ENCODE data around the gene CNIH3.

CNIH3 gene

GRCh38 chr1:224632381-224632871 is 16.3 kb downstream of the CNIH3 start:
- TF ChIP-seq TCF12 (IDR thresholded peaks at IDR 0.05; ENCODE audit: low read depth): no peak
- TF ChIP-seq CEBPB (IDR thresholded peaks at IDR 0.05): no peak
- no peak for TF ChIP-seq YY1 (IDR thresholded peaks at IDR 0.05; ENCODE audit: low read depth)
- TF ChIP-seq RAD21 (IDR thresholded peaks at IDR 0.05; ENCODE audit: low read depth): no peak
- TF ChIP-seq CREB1 (IDR thresholded peaks at IDR 0.05; ENCODE audit: low read depth): no peak
- no peak for TF ChIP-seq FOXM1 (IDR thresholded peaks at IDR 0.05; ENCODE audit: borderline replicate concordance, low read depth)
- TF ChIP-seq NFIC (IDR thresholded peaks at IDR 0.05): no peak
- TF ChIP-seq EP300 (IDR thresholded peaks at IDR 0.05; ENCODE audit: borderline replicate concordance): no peak
- TF ChIP-seq USF1 (IDR thresholded peaks at IDR 0.05): no peak
- no peak for TF ChIP-seq ZBTB7A (IDR thresholded peaks at IDR 0.05; ENCODE audit: low read depth)
- no peak for TF ChIP-seq TAF1 (IDR thresholded peaks at IDR 0.05; ENCODE audit: low read depth)
- no peak for TF ChIP-seq REST (IDR thresholded peaks at IDR 0.05; ENCODE audit: low read depth)
- TF ChIP-seq TEAD4 (IDR thresholded peaks at IDR 0.05): no peak
- TF ChIP-seq MAX (IDR thresholded peaks at IDR 0.05): no peak
- TF ChIP-seq EGR1 (IDR thresholded peaks at IDR 0.05): no peak

- TF ChIP-seq TEAD4 (IDR thresholded peaks at IDR 0.05): peak; percentile 31; the same call in 1 of the 2 replicates
- no peak for TF ChIP-seq YY1 (IDR thresholded peaks at IDR 0.05; ENCODE audit: low read depth)
Observed at GRCh38 chr1:224632921-224633321, 16.8 kb downstream of the CNIH3 start.

GRCh38 chr1:224635356-224635755 is 19.2 kb downstream of the CNIH3 start:
- no peak for TF ChIP-seq CREB1 (IDR thresholded peaks at IDR 0.05; ENCODE audit: low read depth)
- no peak for TF ChIP-seq TAF1 (IDR thresholded peaks at IDR 0.05; ENCODE audit: low read depth)
- no peak for TF ChIP-seq USF1 (IDR thresholded peaks at IDR 0.05)
- no peak for TF ChIP-seq CEBPB (IDR thresholded peaks at IDR 0.05)
- TF ChIP-seq ZBTB7A (IDR thresholded peaks at IDR 0.05; ENCODE audit: low read depth): no peak
- no peak for TF ChIP-seq YY1 (IDR thresholded peaks at IDR 0.05; ENCODE audit: low read depth)
- TF ChIP-seq EP300 (IDR thresholded peaks at IDR 0.05; ENCODE audit: borderline replicate concordance): no peak
- TF ChIP-seq NFIC (IDR thresholded peaks at IDR 0.05): no peak
- TF ChIP-seq TEAD4 (IDR thresholded peaks at IDR 0.05): no peak
- no peak for TF ChIP-seq RAD21 (IDR thresholded peaks at IDR 0.05; ENCODE audit: low read depth)
- no peak for TF ChIP-seq FOXM1 (IDR thresholded peaks at IDR 0.05; ENCODE audit: borderline replicate concordance, low read depth)
- no peak for TF ChIP-seq TCF12 (IDR thresholded peaks at IDR 0.05; ENCODE audit: low read depth)
- TF ChIP-seq EGR1 (IDR thresholded peaks at IDR 0.05): no peak
- no peak for TF ChIP-seq MAX (IDR thresholded peaks at IDR 0.05)
- TF ChIP-seq REST (IDR thresholded peaks at IDR 0.05; ENCODE audit: low read depth): no peak

GRCh38 chr1:224637515-224637914 is 21.4 kb downstream of the CNIH3 start:
- TF ChIP-seq EGR1 (IDR thresholded peaks at IDR 0.05) (no peak), NFIC (IDR thresholded peaks at IDR 0.05) (no peak), YY1 (IDR thresholded peaks at IDR 0.05; ENCODE audit: low read depth) (no peak), EP300 (IDR thresholded peaks at IDR 0.05; ENCODE audit: borderline replicate concordance) (no peak), USF1 (IDR thresholded peaks at IDR 0.05) (no peak), TAF1 (IDR thresholded peaks at IDR 0.05; ENCODE audit: low read depth) (no peak), CREB1 (IDR thresholded peaks at IDR 0.05; ENCODE audit: low read depth) (no peak), TCF12 (IDR thresholded peaks at IDR 0.05; ENCODE audit: low read depth) (no peak), TEAD4 (IDR thresholded peaks at IDR 0.05) (no peak)

GRCh38 chr1:224637936-224638335 is 21.8 kb downstream of the CNIH3 start:
- TF ChIP-seq FOXM1 (IDR thresholded peaks at IDR 0.05; ENCODE audit: borderline replicate concordance, low read depth): no peak
- no peak for TF ChIP-seq MAX (IDR thresholded peaks at IDR 0.05)
- no peak for TF ChIP-seq YY1 (IDR thresholded peaks at IDR 0.05; ENCODE audit: low read depth)
- no peak for TF ChIP-seq EP300 (IDR thresholded peaks at IDR 0.05; ENCODE audit: borderline replicate concordance)
- TF ChIP-seq TEAD4 (IDR thresholded peaks at IDR 0.05): no peak
